ENCODE measurements around the gene DOCK4.

GRCh38 chr7:111833466-111833865, 372.7 kb downstream of the DOCK4 start:
- TF ChIP-seq RAD21 (IDR thresholded peaks at IDR 0.05; ENCODE audit: low read depth), result no peak
- no peak for TF ChIP-seq CEBPB (IDR thresholded peaks at IDR 0.05)
